GM12892 (cell line): ENCODE data around the gene RASL10B.

Experiments used
- POLR2A ChIP-seq: IDR thresholded peaks from 2 replicates; pipeline ENCODE4 v1.6.1; 2011; ENCODE audit warnings: low read depth, low read length, control low read depth
- POLR2AphosphoS5 ChIP-seq: IDR thresholded peaks from 2 replicates; pipeline ENCODE4 v1.6.1; 2011; ENCODE audit warnings: low read depth, low read length, control low read depth
- TAF1 ChIP-seq: IDR thresholded peaks from 2 replicates; pipeline ENCODE4 v1.6.1; 2011; ENCODE audit warnings: low read depth, mild to moderate bottlenecking, control low read depth, low read length, borderline replicate concordance

- TF ChIP-seq POLR2A (no peak), POLR2AphosphoS5 (no peak), TAF1 (no peak)
These were observed 3.8 kb downstream of the RASL10B start for GRCh38 chr17:35735036-35735805.
